GM21381 (cell line): ENCODE results near the gene ERRFI1.

Source experiments
- ATAC-seq: cut with Tn5 transposase; IDR thresholded peaks from one replicate; pipeline ENCODE4 v1.9.1; 2021; ENCODE audit warnings: mild to moderate bottlenecking, moderate library complexity; ENCODE audit not compliant: unreplicated experiment

ERRFI1 gene

GRCh38 chr1:8020032-8020431 is 6.1 kb downstream of the ERRFI1 start:
- no peak for ATAC-seq

- no peak for ATAC-seq
Observed at GRCh38 chr1:8019229-8019620, 6.9 kb downstream of the ERRFI1 start.

- ATAC-seq: no peak
Observed at GRCh38 chr1:8018492-8019228, 7.4 kb downstream of the ERRFI1 start.

GRCh38 chr1:8017495-8018197 is 8.5 kb downstream of the ERRFI1 start:
- no peak for ATAC-seq

- ATAC-seq: no peak
Observed at GRCh38 chr1:8016895-8017241, 9.2 kb downstream of the ERRFI1 start.

- no peak for ATAC-seq
Observed at GRCh38 chr1:8016210-8016894, 9.8 kb downstream of the ERRFI1 start.

GRCh38 chr1:8015809-8016165 is 10.3 kb downstream of the ERRFI1 start:
- ATAC-seq: no peak

- no peak for ATAC-seq
Observed at GRCh38 chr1:8015036-8015808, 10.9 kb downstream of the ERRFI1 start.

- no peak for ATAC-seq
Observed at GRCh38 chr1:8014381-8014988, 11.6 kb downstream of the ERRFI1 start.

GRCh38 chr1:8013800-8014199 is 12.3 kb downstream of the ERRFI1 start:
- ATAC-seq: no peak

GRCh38 chr1:8013399-8013798 is 12.7 kb downstream of the ERRFI1 start:
- ATAC-seq: no peak

- no peak for ATAC-seq
Observed at GRCh38 chr1:8012955-8013354, 13.2 kb downstream of the ERRFI1 start.

- no peak for ATAC-seq
Observed at GRCh38 chr1:8011923-8012858, 13.9 kb downstream of the ERRFI1 start.

- ATAC-seq: no peak
Observed at GRCh38 chr1:8011016-8011415, 15.1 kb downstream of the ERRFI1 start.

- ATAC-seq: no peak
Observed at GRCh38 chr1:8010080-8010664, 15.9 kb downstream of the ERRFI1 start.

- no peak for ATAC-seq
Observed at GRCh38 chr1:8009043-8010002, 16.8 kb downstream of the ERRFI1 start.

- ATAC-seq: no peak
Observed at GRCh38 chr1:8006037-8006963, 19.8 kb downstream of the ERRFI1 start.
